ENCODE data around the gene NDUFA9. TPM values are rescaled to one million over a fixed set of nuclear protein-coding genes. Genes with fewer than 3 reads are reported as not detected.
A peak's percentile ranks its signal among the peaks of the same experiment; 100 is the strongest.

Gene NDUFA9
- total RNA-seq, 2 experiments from 2014 or later = 93.3 to 132 TPM

- no peaks in the 10 kb centered on the region for H3K36me3 Mint-ChIP-seq (ENCODE audit: low read depth)
- no peaks in the 10 kb centered on the region for H3K4me1 Mint-ChIP-seq
- no peak overlapping the region for H3K27ac Mint-ChIP-seq
- intact Hi-C loops (cut with DNase I, micrococcal nuclease) = no loop called here
- H3K27me3 Mint-ChIP-seq = peaks cover 9% of the 10 kb centered on the region
- H3K4me3 Mint-ChIP-seq = no peak overlapping the region
- H3K9me3 Mint-ChIP-seq (ENCODE audit: low read depth) = no peaks in the 10 kb centered on the region
- DNase-seq (no peak), ATAC-seq (no peak)
- ChIA-PET POLR2A (no interaction called here), CTCF (interaction anchor here (1.0 to 1.4 kb wide), 2 partner anchors 26 to 36 kb away, joined by 3 read pairs; no protein-coding TSS in a partner anchor)
Measured at GRCh38 chr12:4630262-4630661, 18.7 kb upstream of the NDUFA9 start.

- Mint-ChIP-seq H3K27ac (no peak overlapping the region), H3K4me3 (no peak overlapping the region), H3K4me1 (peaks cover 11% of the 10 kb centered on the region), H3K27me3 (peaks cover 7% of the 10 kb centered on the region), H3K9me3 (ENCODE audit: low read depth) (no peaks in the 10 kb centered on the region), H3K36me3 (ENCODE audit: low read depth) (no peaks in the 10 kb centered on the region)
- ChIA-PET CTCF (interaction anchor here (1.1 to 2.0 kb wide), 2 partner anchors 9 to 119 kb away, joined by 3 to 9 read pairs; no protein-coding TSS in a partner anchor), POLR2A (interaction anchor here (1.1 kb wide), 1 partner anchor 11 kb away, joined by 3 read pairs; no protein-coding TSS in a partner anchor)
- ATAC-seq = no peak
- no peak for DNase-seq
- intact Hi-C loops (cut with DNase I, micrococcal nuclease) = loop anchor here in 1 of 2 experiments (10.0 kb wide), 1 partner anchor 289 kb away; no protein-coding TSS in a partner anchor
Measured at GRCh38 chr12:4643747-4644146, 5.2 kb upstream of the NDUFA9 start.

- Mint-ChIP-seq H3K27ac (no peak overlapping the region), H3K9me3 (ENCODE audit: low read depth) (no peaks in the 10 kb centered on the region), H3K36me3 (ENCODE audit: low read depth) (no peaks in the 10 kb centered on the region), H3K4me1 (peaks cover 17% of the 10 kb centered on the region), H3K27me3 (peaks cover 3% of the 10 kb centered on the region), H3K4me3 (no peak overlapping the region)
- CTCF ChIA-PET = interaction anchor here (0.7 kb wide), 1 partner anchor 117 kb away, joined by 4 read pairs; no protein-coding TSS in a partner anchor
- intact Hi-C loops (cut with DNase I, micrococcal nuclease) = loop anchor here (5.0 to 10.0 kb wide), 2 partner anchors 290 to 1697 kb away; partner anchors contain the start of gene TNFRSF1A (in 1 of the 2)
- POLR2A ChIA-PET = no interaction called here
- DNase-seq = no peak
- no peak for ATAC-seq
Measured at GRCh38 chr12:4645023-4645422, 3.9 kb upstream of the NDUFA9 start.

DNA sequence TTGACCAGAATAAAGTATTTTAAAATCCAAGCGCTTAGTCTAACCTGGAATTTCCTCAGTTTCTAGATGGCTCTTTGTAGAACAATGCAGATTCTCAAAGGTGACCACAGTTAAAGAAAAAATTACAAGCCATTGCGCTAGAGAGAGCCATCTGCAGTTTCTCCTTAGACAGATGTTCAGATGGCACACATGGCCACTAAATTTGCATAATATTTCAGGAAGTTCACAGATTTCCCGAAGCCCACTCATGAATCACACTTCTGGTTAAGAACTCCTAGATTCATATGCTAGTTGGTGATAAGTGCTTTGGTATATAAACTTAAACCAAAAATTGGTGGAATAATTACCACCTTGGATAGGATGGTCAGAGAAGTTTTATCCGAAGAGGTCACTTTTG, 812 bp upstream of the NDUFA9 start:
- intact Hi-C loops (cut with DNase I, micrococcal nuclease) = loop anchor here (2.0 to 10.0 kb wide), 4 partner anchors 43 to 1694 kb away; partner anchors contain the start of genes PARP11 (in 1 of the 2) and TNFRSF1A (in 1 of the 2)
- Mint-ChIP-seq H3K4me3 (peak overlapping the region; percentile 98), H3K4me1 (peaks cover 42% of the 10 kb centered on the region), H3K9me3 (ENCODE audit: low read depth) (no peaks in the 10 kb centered on the region), H3K36me3 (ENCODE audit: low read depth) (no peaks in the 10 kb centered on the region), H3K27me3 (no peaks in the 10 kb centered on the region), H3K27ac (peak overlapping the region; percentile 91)
- ATAC-seq (no peak), DNase-seq (no peak)
- POLR2A ChIA-PET = interaction anchor here (1.2 to 1.6 kb wide), 2 partner anchors 43 to 110 kb away, joined by 6 to 9 read pairs; a partner anchor contains a TSS
- CTCF ChIA-PET = interaction anchor here (1.2 to 2.7 kb wide), 3 partner anchors 10 to 43 kb away, joined by 5 to 19 read pairs (median 8); no protein-coding TSS in a partner anchor

- Mint-ChIP-seq H3K27me3 (no peaks in the 10 kb centered on the region), H3K4me3 (peak overlapping the region; percentile 98), H3K27ac (peak overlapping the region; percentile 91), H3K4me1 (peaks cover 50% of the 10 kb centered on the region), H3K36me3 (ENCODE audit: low read depth) (peaks cover 5% of the 10 kb centered on the region), H3K9me3 (ENCODE audit: low read depth) (no peaks in the 10 kb centered on the region)
- ChIA-PET CTCF (interaction anchor here (0.6 to 2.7 kb wide), 8 partner anchors 11 to 1514 kb away, joined by 3 to 19 read pairs (median 4); no protein-coding TSS in a partner anchor), POLR2A (interaction anchor here (0.6 to 1.6 kb wide), 3 partner anchors 44 to 111 kb away, joined by 6 to 9 read pairs (median 9); a partner anchor contains a TSS)
- intact Hi-C loops (cut with DNase I, micrococcal nuclease) = loop anchor here (1.0 to 10.0 kb wide), 7 partner anchors 45 to 1693 kb away; partner anchors contain the start of genes PARP11 (in 1 of the 2), RAD51AP1 (in 1 of the 2), TIGAR (in 1 of the 2) and TNFRSF1A (in 1 of the 2)
- DNase-seq = no peak
- no peak for ATAC-seq
Measured at GRCh38 chr12:4649358-4649661, 396 bp downstream of the NDUFA9 start.

DNA sequence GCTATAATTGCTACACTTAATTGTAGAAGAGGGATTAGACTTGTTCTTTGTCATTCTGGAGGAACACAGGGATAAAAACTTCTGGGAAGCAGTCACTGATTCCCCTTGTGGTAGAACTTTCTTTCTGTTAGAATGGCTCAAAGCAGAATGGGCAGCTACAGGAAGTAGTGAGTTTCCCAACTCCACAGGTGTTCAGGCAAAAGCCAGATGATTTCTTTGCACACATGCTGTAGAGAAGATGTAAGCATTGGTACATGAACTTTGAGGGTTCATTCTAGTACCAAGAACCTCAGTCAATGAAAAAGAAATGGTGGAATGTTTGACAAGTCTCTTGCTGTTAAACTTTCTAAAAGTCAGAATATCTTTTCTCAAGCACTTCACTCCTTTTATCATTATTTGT, 4.3 kb downstream of the NDUFA9 start:
- Mint-ChIP-seq H3K27ac (peak overlapping the region; percentile 5), H3K4me1 (peaks cover 39% of the 10 kb centered on the region), H3K4me3 (no peak overlapping the region), H3K9me3 (ENCODE audit: low read depth) (no peaks in the 10 kb centered on the region), H3K36me3 (ENCODE audit: low read depth) (peaks cover 29% of the 10 kb centered on the region), H3K27me3 (no peaks in the 10 kb centered on the region)
- ChIA-PET POLR2A (no interaction called here), CTCF (interaction anchor here (1.2 to 1.8 kb wide), 3 partner anchors 10 to 114 kb away, joined by 3 to 9 read pairs (median 3); no protein-coding TSS in a partner anchor)
- DNase-seq (no peak), ATAC-seq (no peak)
- intact Hi-C loops (cut with DNase I, micrococcal nuclease) = no loop called here

DNA sequence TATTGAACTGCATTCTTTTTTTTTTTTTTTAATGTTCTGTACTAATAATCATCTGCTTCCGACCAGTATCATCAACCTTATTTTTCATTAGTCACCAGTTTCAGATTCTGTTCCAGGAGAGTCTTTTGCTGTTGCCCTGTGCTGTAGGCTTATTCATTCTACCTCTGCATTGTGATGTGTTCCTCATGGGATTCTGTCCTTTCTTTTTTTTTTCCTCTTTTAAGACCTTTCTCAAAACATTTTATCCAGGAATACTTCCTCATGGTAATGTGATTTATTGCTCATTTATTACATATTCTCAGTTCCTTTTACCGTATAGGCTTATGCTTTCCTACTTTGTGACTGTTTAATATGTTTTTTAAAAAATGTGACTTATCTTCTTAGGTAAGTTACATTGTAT, 4.8 kb downstream of the NDUFA9 start:
- Mint-ChIP-seq H3K4me3 (no peak overlapping the region), H3K27ac (peak overlapping the region; percentile 5), H3K36me3 (ENCODE audit: low read depth) (peaks cover 29% of the 10 kb centered on the region), H3K27me3 (no peaks in the 10 kb centered on the region), H3K4me1 (peaks cover 39% of the 10 kb centered on the region), H3K9me3 (ENCODE audit: low read depth) (no peaks in the 10 kb centered on the region)
- ChIA-PET CTCF (interaction anchor here (1.2 to 2.0 kb wide), 4 partner anchors 10 to 114 kb away, joined by 3 to 10 read pairs (median 6); no protein-coding TSS in a partner anchor), POLR2A (no interaction called here)
- DNase-seq (no peak), ATAC-seq (no peak)
- intact Hi-C loops (cut with DNase I, micrococcal nuclease) = no loop called here

- POLR2A ChIA-PET = no interaction called here
- H3K9me3 Mint-ChIP-seq (ENCODE audit: low read depth) = no peaks in the 10 kb centered on the region
- ATAC-seq (no peak), DNase-seq (no peak)
- peaks cover 4% of the 10 kb centered on the region for H3K4me1 Mint-ChIP-seq
- intact Hi-C loops (cut with DNase I, micrococcal nuclease) = no loop called here
- CTCF ChIA-PET = interaction anchor here (0.7 kb wide), 1 partner anchor 26 kb away, joined by 3 read pairs; no protein-coding TSS in a partner anchor
- H3K36me3 Mint-ChIP-seq (ENCODE audit: low read depth) = peaks cover 49% of the 10 kb centered on the region
- H3K27me3 Mint-ChIP-seq = no peaks in the 10 kb centered on the region
- H3K4me3 Mint-ChIP-seq = no peak overlapping the region
- peak overlapping the region; percentile 28 for H3K27ac Mint-ChIP-seq
Measured at GRCh38 chr12:4663971-4664505, 15.1 kb downstream of the NDUFA9 start.

DNA sequence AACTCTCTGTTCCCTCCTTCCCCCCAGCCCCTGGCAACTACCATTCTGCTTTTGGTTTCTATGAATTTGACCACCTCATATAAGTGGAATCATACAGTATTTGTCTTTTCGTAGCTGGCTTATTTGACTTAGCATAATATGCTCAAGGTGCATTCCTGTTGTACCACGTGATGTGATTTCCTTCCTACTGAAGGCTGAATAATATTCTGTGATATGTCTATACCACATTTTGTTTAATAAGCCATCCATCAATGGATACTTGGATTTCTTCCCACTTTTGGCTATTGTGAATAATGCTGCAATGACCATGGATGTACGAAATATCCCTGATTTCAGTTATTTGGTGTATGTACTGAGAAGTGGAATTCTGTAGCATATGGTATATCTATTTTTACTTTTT, 16.3 kb downstream of the NDUFA9 start:
- Mint-ChIP-seq H3K36me3 (ENCODE audit: low read depth) (peaks cover 56% of the 10 kb centered on the region), H3K4me1 (peaks cover 4% of the 10 kb centered on the region), H3K4me3 (no peak overlapping the region), H3K9me3 (ENCODE audit: low read depth) (no peaks in the 10 kb centered on the region), H3K27me3 (no peaks in the 10 kb centered on the region), H3K27ac (no peak overlapping the region)
- ATAC-seq = no peak
- intact Hi-C loops (cut with DNase I, micrococcal nuclease) = no loop called here
- POLR2A ChIA-PET = no interaction called here
- no peak for DNase-seq
- CTCF ChIA-PET = no interaction called here

- intact Hi-C loops (cut with DNase I, micrococcal nuclease) = no loop called here
- Mint-ChIP-seq H3K27me3 (no peaks in the 10 kb centered on the region), H3K36me3 (ENCODE audit: low read depth) (peaks cover 19% of the 10 kb centered on the region), H3K27ac (no peak overlapping the region), H3K4me1 (peaks cover under 1% of the 10 kb centered on the region), H3K4me3 (no peak overlapping the region), H3K9me3 (ENCODE audit: low read depth) (no peaks in the 10 kb centered on the region)
- ChIA-PET CTCF (no interaction called here), POLR2A (no interaction called here)
- DNase-seq (no peak), ATAC-seq (no peak)
Measured at GRCh38 chr12:4679711-4680110, 30.8 kb downstream of the NDUFA9 start.

GRCh38 chr12:4681732-4682131, 32.8 kb downstream of the NDUFA9 start:
- no peak for ATAC-seq
- ChIA-PET POLR2A (no interaction called here), CTCF (no interaction called here)
- H3K4me1 Mint-ChIP-seq = no peaks in the 10 kb centered on the region
- no peak overlapping the region for H3K27ac Mint-ChIP-seq
- H3K4me3 Mint-ChIP-seq = no peak overlapping the region
- DNase-seq = no peak
- peaks cover 39% of the 10 kb centered on the region for H3K36me3 Mint-ChIP-seq (ENCODE audit: low read depth)
- intact Hi-C loops (cut with DNase I, micrococcal nuclease) = no loop called here
- H3K27me3 Mint-ChIP-seq = no peaks in the 10 kb centered on the region
- H3K9me3 Mint-ChIP-seq (ENCODE audit: low read depth) = no peaks in the 10 kb centered on the region

GRCh38 chr12:4685317-4685716, 36.4 kb downstream of the NDUFA9 start:
- H3K4me3 Mint-ChIP-seq = no peak overlapping the region
- ATAC-seq = no peak
- ChIA-PET CTCF (no interaction called here), POLR2A (no interaction called here)
- peaks cover 57% of the 10 kb centered on the region for H3K36me3 Mint-ChIP-seq (ENCODE audit: low read depth)
- intact Hi-C loops (cut with DNase I, micrococcal nuclease) = no loop called here
- peaks cover 2% of the 10 kb centered on the region for H3K9me3 Mint-ChIP-seq (ENCODE audit: low read depth)
- H3K27me3 Mint-ChIP-seq = no peaks in the 10 kb centered on the region
- H3K4me1 Mint-ChIP-seq = no peaks in the 10 kb centered on the region
- no peak overlapping the region for H3K27ac Mint-ChIP-seq
- no peak for DNase-seq

Data from activated CD4-positive, alpha-beta T cell treated with anti-CD3 and anti-CD28 coated beads for 36 hours (primary cell).